ENCODE results near the gene SLC12A8.

GRCh38 chr3:125037498-125038150, 174.9 kb downstream of the SLC12A8 start:
- TF ChIP-seq, protein P1, sequence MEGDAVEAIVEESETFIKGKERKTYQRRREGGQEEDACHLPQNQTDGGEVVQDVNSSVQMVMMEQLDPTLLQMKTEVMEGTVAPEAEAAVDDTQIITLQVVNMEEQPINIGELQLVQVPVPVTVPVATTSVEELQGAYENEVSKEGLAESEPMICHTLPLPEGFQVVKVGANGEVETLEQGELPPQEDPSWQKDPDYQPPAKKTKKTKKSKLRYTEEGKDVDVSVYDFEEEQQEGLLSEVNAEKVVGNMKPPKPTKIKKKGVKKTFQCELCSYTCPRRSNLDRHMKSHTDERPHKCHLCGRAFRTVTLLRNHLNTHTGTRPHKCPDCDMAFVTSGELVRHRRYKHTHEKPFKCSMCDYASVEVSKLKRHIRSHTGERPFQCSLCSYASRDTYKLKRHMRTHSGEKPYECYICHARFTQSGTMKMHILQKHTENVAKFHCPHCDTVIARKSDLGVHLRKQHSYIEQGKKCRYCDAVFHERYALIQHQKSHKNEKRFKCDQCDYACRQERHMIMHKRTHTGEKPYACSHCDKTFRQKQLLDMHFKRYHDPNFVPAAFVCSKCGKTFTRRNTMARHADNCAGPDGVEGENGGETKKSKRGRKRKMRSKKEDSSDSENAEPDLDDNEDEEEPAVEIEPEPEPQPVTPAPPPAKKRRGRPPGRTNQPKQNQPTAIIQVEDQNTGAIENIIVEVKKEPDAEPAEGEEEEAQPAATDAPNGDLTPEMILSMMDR (conservative IDR thresholded peaks at IDR 0.05) = no peak
- TF ChIP-seq EZH2 (IDR thresholded peaks at IDR 0.05; ENCODE audit: low read depth) = no peak

Measured in PC-9 (cell line).